ENCODE measurements around the gene TNFRSF18.

Gene TNFRSF18

GRCh38 chr1:1173061-1173792 is 33.2 kb downstream of the TNFRSF18 start:
- no peak for TF ChIP-seq CTCF (IDR thresholded peaks at IDR 0.05; ENCODE audit: control insufficient read depth, extremely low read depth, insufficient read depth)
- no peak for DNase-seq (ENCODE audit: low read depth)
- no peak overlapping the region for H3K4me3 ChIP-seq (ENCODE audit: low read depth, low read length)

DNA sequence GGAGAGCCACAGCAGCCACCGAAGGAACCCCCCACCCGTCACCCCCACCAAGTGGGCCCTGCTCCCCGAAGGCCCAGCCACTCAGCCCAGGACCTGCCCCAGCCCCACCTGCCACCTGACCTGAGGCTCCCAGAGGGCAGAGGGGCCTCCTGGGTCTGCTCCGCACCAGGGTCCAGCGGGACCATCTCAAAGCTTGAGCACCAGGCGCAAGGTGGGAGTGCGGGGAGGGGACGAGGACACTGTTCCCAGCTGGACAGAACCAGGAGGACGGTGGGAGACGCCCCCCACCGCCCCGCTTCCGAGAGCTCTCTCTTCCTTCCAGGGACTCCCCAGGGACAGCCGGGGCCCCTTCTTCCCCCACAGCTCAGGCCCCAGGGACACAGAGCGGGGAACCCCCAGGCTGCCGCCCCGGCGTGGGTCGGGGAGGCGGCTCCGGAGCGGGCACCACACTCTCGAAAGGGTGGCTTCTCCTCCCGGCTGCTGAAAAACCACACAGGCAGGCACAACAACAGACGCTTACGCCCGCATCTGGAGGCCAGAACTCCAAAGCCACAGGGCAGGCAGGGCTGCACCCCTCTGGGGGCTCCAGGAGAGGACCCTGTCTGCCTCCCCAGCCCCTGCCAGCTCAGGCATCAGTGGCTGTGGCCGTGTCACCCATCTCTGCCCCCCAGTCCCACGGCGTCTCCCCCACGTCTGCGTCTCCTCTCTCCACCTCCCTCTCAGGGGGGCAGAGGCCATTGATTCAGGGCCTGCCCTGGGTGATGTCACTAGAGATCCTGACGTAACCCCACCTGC is 34.6 kb downstream of the TNFRSF18 start:
- TF ChIP-seq CTCF (IDR thresholded peaks at IDR 0.05; ENCODE audit: control insufficient read depth, extremely low read depth, insufficient read depth): no peak
- DNase-seq (ENCODE audit: low read depth): no peak
- no peak overlapping the region for H3K4me3 ChIP-seq (ENCODE audit: low read depth, low read length)

DNA sequence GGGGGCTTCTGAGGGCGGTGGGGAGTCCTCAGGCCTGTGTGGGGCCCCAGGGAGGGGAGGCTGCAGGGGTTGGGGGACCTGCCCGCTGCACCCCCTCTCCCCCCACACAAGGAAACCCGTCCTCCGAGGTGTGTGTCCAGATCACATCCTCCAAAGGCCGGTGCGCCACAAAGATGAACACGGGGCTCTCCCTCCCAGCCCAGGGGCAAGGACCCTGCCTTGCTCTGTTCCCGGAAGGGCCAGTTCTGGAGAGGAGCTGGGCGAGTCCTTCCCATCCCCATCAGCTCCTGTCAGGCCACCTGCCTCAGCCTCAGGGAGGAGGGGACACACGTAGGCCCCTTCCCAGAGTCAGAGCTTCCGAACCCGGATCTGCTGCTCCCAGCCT is 35.2 kb downstream of the TNFRSF18 start:
- H3K4me3 ChIP-seq (ENCODE audit: low read depth, low read length): no peak overlapping the region
- no peak for DNase-seq (ENCODE audit: low read depth)
- TF ChIP-seq CTCF (IDR thresholded peaks at IDR 0.05; ENCODE audit: control insufficient read depth, extremely low read depth, insufficient read depth): no peak

- H3K4me3 ChIP-seq (ENCODE audit: low read depth, low read length): no peak overlapping the region
- no peak for DNase-seq (ENCODE audit: low read depth)
- no peak for TF ChIP-seq CTCF (IDR thresholded peaks at IDR 0.05; ENCODE audit: control insufficient read depth, extremely low read depth, insufficient read depth)
These were observed 35.9 kb downstream of the TNFRSF18 start for GRCh38 chr1:1170215-1171091.

DNA sequence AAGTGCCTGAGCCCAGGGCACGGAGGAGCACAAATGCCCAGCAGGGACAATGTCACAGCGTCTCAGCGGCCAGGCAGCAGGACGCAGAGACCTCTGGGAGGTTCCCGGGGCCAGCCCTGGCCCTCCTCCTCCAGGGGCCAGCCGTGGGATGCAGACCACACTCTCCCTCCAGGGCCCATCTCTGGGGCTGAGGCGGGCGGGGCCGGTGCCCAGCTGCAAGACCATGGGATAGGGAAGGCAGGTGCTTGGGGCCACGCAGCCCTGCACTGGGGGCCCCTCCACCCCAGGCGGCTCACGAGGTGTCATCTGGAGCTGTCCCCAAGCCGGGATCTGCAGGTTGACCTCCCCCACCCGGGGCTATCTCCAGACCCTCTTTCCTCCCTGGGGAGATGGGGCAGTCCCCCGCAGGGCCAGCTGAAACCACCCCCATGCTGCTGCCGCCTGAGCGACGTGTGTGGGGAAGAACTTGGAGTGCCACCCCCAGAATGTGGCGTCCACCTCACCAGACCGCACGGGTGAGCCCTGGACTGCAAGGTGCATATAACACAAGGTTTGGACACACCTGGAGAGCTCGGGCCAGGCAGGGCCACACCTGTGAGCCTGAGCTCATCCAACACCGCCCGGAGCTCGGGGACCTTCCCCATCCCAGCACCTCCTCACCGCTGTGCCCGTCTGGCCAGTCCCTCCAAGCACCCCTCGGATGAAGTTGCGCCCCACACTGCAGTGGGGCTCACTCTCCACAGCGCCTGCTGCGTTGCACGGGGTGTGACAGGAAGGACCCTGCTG is 36.8 kb downstream of the TNFRSF18 start:
- no peak for TF ChIP-seq CTCF (IDR thresholded peaks at IDR 0.05; ENCODE audit: control insufficient read depth, extremely low read depth, insufficient read depth)
- no peak for DNase-seq (ENCODE audit: low read depth)
- no peak overlapping the region for H3K4me3 ChIP-seq (ENCODE audit: low read depth, low read length)
